ENCODE results near the gene DNAL1. TPM values are rescaled to one million over a fixed set of nuclear protein-coding genes. Genes with fewer than 3 reads are reported as not detected.

The DNAL1 gene
- total and polyA plus RNA-seq, 10 of the 15 experiments (the other 5 are each of a cell fraction or from before 2014, with no cell fraction given): 2.4 to 18.2 (median 7.4) TPM

DNA sequence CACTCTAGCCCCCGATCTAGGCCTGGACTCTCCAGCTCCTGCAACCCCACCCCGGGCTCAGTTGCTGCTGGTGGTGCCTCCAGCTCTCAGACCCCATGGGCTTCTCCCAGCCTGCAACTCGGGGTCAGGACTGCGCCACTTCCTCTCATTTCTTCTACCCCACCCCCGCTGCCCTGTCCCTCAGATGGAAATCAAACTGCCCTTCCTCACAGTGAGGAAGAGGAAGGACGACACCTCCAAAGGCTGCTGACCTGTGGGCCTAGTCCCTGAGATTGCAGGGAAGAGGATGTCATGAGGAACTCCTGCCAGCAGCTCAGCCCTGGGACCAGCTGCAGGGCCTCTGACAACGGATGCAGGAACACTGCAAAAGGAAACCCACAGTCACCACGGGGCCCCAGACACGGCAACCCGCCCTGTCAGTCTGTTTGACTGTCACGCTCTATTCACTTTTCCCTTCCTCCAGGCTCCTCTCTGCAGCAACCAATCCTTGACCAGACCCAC, 98.7 kb downstream of the DNAL1 start:
- BruUV-seq (replicated peaks): no TSS peak
- Histone ChIP-seq H3K36me3 (ENCODE audit: control insufficient read depth in 2 of 2, insufficient read depth in 2 of 2, low read length in 1 of 2) (peaks cover 14 to 42% of the 10 kb centered on the region in 2 experiments), H3K79me2 (ENCODE audit: control insufficient read depth, insufficient read depth, low read length) (peaks cover 100% of the 10 kb centered on the region), H2AFZ (ENCODE audit: control insufficient read depth, low read depth, low read length) (no peak overlapping the region), H4K20me1 (ENCODE audit: control insufficient read depth, insufficient read depth) (peaks cover 27% of the 10 kb centered on the region), H3K4me1 (ENCODE audit: control insufficient read depth, insufficient read depth, low read length) (peaks cover 75% of the 10 kb centered on the region), H3K27ac (ENCODE audit: control insufficient read depth, insufficient read depth) (peak overlapping the region; percentile 81), H3K4me3 (peak overlapping the region; percentile 55), H3K9me3 (replicated peaks; ENCODE audit: control insufficient read depth, insufficient read depth, low read length) (no peaks in the 10 kb centered on the region), H3K4me2 (ENCODE audit: control insufficient read depth, insufficient read depth) (peak overlapping the region; percentile 96), H3K27me3 (replicated peaks in 1 of 2; ENCODE audit: control insufficient read depth in 2 of 2, insufficient read depth in 2 of 2, low read length in 1 of 2) (no peaks in the 10 kb centered on the region), H3K9ac (ENCODE audit: control insufficient read depth, insufficient read depth, low read length) (peak overlapping the region; percentile 59; the same call in 1 of the 2 replicates)
- in situ Hi-C loops (cut with MboI): loop anchor here (5.0 to 25.0 kb wide), 2 partner anchors 84 to 294 kb away; no protein-coding TSS in a partner anchor
- RAD21 ChIA-PET (ENCODE audit: unreplicated experiment): interaction anchor here (0.8 to 8.5 kb wide), 9 partner anchors 12 to 83 kb away, joined by 3 to 114 read pairs (median 16); a partner anchor contains a TSS
- POLR2A ChIA-PET: interaction anchor here (0.6 to 6.7 kb wide), 9 partner anchors 9 to 547 kb away, joined by 4 to 54 read pairs (median 6); a partner anchor contains a TSS
- 8% methylated on average over 11 of the region's 11 CpGs for WGBS (ENCODE audit: insufficient coverage, insufficient replicate concordance, low lambda C conversion rate, missing lambda C conversion rate)
- CTCF ChIA-PET: interaction anchor here (1.1 to 21.0 kb wide), 7 partner anchors 11 to 80 kb away, joined by 3 to 288 read pairs (median 8); a partner anchor contains a TSS
- FAIRE-seq (peak; percentile 77), ATAC-seq (peak; percentile 59), DNase-seq (ENCODE audit: low read depth, low spot score) (no peak)
- intact Hi-C loops (cut with micrococcal nuclease; ENCODE audit: unreplicated experiment): no loop called here
- SMC1A ChIA-PET (ENCODE audit: uncharacterized antibody, unreplicated experiment): interaction anchor here (1.0 to 6.7 kb wide), 15 partner anchors 8 to 82 kb away, joined by 3 to 60 read pairs (median 8); no protein-coding TSS in a partner anchor
- TF ChIP-seq NBN (IDR thresholded peaks at IDR 0.05) (no peak), CBX5 (IDR thresholded peaks at IDR 0.05; ENCODE audit: low read depth) (no peak), SPI1 (IDR thresholded peaks at IDR 0.05; ENCODE audit: borderline replicate concordance, insufficient read depth, low read depth, low read length) (peak; percentile 43), JUNB (IDR thresholded peaks at IDR 0.05) (no peak), RELA (IDR thresholded peaks at IDR 0.05; ENCODE audit: borderline replicate concordance, partially characterized antibody) (no peak), JUND (IDR thresholded peaks at IDR 0.05; ENCODE audit: low read depth, low read length) (no peak), ZNF274 (IDR thresholded peaks at IDR 0.05; ENCODE audit: insufficient read depth, insufficient read length) (no peak), EZH2 (IDR thresholded peaks at IDR 0.05; ENCODE audit: borderline replicate concordance, control insufficient read depth, low read depth, low read length) (no peak), SIN3A (IDR thresholded peaks at IDR 0.05; ENCODE audit: low read depth, low read length) (no peak), BMI1 (IDR thresholded peaks at IDR 0.05; ENCODE audit: borderline replicate concordance) (no peak)
- TF ChIP-seq, protein P1, sequence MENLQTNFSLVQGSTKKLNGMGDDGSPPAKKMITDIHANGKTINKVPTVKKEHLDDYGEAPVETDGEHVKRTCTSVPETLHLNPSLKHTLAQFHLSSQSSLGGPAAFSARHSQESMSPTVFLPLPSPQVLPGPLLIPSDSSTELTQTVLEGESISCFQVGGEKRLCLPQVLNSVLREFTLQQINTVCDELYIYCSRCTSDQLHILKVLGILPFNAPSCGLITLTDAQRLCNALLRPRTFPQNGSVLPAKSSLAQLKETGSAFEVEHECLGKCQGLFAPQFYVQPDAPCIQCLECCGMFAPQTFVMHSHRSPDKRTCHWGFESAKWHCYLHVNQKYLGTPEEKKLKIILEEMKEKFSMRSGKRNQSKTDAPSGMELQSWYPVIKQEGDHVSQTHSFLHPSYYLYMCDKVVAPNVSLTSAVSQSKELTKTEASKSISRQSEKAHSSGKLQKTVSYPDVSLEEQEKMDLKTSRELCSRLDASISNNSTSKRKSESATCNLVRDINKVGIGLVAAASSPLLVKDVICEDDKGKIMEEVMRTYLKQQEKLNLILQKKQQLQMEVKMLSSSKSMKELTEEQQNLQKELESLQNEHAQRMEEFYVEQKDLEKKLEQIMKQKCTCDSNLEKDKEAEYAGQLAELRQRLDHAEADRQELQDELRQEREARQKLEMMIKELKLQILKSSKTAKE (IDR thresholded peaks at IDR 0.05; ENCODE audit: low read depth, poor library complexity, severe bottlenecking): peak; percentile 26
- TF ChIP-seq, protein P2, sequence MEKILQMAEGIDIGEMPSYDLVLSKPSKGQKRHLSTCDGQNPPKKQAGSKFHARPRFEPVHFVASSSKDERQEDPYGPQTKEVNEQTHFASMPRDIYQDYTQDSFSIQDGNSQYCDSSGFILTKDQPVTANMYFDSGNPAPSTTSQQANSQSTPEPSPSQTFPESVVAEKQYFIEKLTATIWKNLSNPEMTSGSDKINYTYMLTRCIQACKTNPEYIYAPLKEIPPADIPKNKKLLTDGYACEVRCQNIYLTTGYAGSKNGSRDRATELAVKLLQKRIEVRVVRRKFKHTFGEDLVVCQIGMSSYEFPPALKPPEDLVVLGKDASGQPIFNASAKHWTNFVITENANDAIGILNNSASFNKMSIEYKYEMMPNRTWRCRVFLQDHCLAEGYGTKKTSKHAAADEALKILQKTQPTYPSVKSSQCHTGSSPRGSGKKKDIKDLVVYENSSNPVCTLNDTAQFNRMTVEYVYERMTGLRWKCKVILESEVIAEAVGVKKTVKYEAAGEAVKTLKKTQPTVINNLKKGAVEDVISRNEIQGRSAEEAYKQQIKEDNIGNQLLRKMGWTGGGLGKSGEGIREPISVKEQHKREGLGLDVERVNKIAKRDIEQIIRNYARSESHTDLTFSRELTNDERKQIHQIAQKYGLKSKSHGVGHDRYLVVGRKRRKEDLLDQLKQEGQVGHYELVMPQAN (conservative IDR thresholded peaks at IDR 0.05): no peak
- TF ChIP-seq, protein P3, sequence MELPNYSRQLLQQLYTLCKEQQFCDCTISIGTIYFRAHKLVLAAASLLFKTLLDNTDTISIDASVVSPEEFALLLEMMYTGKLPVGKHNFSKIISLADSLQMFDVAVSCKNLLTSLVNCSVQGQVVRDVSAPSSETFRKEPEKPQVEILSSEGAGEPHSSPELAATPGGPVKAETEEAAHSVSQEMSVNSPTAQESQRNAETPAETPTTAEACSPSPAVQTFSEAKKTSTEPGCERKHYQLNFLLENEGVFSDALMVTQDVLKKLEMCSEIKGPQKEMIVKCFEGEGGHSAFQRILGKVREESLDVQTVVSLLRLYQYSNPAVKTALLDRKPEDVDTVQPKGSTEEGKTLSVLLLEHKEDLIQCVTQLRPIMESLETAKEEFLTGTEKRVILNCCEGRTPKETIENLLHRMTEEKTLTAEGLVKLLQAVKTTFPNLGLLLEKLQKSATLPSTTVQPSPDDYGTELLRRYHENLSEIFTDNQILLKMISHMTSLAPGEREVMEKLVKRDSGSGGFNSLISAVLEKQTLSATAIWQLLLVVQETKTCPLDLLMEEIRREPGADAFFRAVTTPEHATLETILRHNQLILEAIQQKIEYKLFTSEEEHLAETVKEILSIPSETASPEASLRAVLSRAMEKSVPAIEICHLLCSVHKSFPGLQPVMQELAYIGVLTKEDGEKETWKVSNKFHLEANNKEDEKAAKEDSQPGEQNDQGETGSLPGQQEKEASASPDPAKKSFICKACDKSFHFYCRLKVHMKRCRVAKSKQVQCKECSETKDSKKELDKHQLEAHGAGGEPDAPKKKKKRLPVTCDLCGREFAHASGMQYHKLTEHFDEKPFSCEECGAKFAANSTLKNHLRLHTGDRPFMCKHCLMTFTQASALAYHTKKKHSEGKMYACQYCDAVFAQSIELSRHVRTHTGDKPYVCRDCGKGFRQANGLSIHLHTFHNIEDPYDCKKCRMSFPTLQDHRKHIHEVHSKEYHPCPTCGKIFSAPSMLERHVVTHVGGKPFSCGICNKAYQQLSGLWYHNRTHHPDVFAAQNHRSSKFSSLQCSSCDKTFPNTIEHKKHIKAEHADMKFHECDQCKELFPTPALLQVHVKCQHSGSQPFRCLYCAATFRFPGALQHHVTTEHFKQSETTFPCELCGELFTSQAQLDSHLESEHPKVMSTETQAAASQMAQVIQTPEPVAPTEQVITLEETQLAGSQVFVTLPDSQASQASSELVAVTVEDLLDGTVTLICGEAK (IDR thresholded peaks at IDR 0.05; ENCODE audit: borderline replicate concordance): no peak
- TF ChIP-seq, protein P4, sequence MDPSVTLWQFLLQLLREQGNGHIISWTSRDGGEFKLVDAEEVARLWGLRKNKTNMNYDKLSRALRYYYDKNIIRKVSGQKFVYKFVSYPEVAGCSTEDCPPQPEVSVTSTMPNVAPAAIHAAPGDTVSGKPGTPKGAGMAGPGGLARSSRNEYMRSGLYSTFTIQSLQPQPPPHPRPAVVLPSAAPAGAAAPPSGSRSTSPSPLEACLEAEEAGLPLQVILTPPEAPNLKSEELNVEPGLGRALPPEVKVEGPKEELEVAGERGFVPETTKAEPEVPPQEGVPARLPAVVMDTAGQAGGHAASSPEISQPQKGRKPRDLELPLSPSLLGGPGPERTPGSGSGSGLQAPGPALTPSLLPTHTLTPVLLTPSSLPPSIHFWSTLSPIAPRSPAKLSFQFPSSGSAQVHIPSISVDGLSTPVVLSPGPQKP (IDR thresholded peaks at IDR 0.05; ENCODE audit: low read depth, low read length): no peak

All from GM12878 (cell line).